HK-2 (cell line): ENCODE data around the gene SLC9A4.
"Not testable (repeated sequence)": the region's sequence is repeated elsewhere in the genome, so short reads cannot be mapped to it uniquely, and the experiment has no call there.

ENCODE experiments used
- DNase-seq: peaks from one replicate; pipeline ENCODE4 v3.0.0-alpha.2; 2018; ENCODE audit not compliant: unreplicated experiment

Gene SLC9A4

GRCh38 chr2:102547462-102547861 is 74.4 kb downstream of the SLC9A4 start:
- no peak for DNase-seq

GRCh38 chr2:102549027-102549426 is 76.0 kb downstream of the SLC9A4 start:
- DNase-seq, result no peak

GRCh38 chr2:102550151-102550550 is 77.1 kb downstream of the SLC9A4 start:
- no peak for DNase-seq

GRCh38 chr2:102551329-102552096 is 78.5 kb downstream of the SLC9A4 start:
- DNase-seq, result no peak

GRCh38 chr2:102553601-102554000 is 80.6 kb downstream of the SLC9A4 start:
- DNase-seq, result no peak

GRCh38 chr2:102558463-102558862 is 85.4 kb downstream of the SLC9A4 start:
- no peak for DNase-seq

- DNase-seq, result not testable (repeated sequence)
Measured at GRCh38 chr2:102562542-102562941, 89.5 kb downstream of the SLC9A4 start.

GRCh38 chr2:102575888-102576287 is 102.9 kb downstream of the SLC9A4 start:
- DNase-seq, result no peak

GRCh38 chr2:102578376-102578775 is 105.3 kb downstream of the SLC9A4 start:
- no peak for DNase-seq

GRCh38 chr2:102581911-102582310 is 108.9 kb downstream of the SLC9A4 start:
- DNase-seq, result no peak

- no peak for DNase-seq
Measured at GRCh38 chr2:102582845-102583244, 109.8 kb downstream of the SLC9A4 start.
